Fibroblast of skin of left biceps (primary cell): ENCODE data around the gene BRIP1.
"Not testable (repeated sequence)": the region's sequence is repeated elsewhere in the genome, so short reads cannot be mapped to it uniquely, and the experiment has no call there.

Experiments
- DNase-seq, 2 experiments: peaks; one replicate each; pipeline ENCODE4 v3.0.0-alpha.2; 2013; ENCODE audit warnings: low read depth in 2 of 2

The BRIP1 gene

DNA sequence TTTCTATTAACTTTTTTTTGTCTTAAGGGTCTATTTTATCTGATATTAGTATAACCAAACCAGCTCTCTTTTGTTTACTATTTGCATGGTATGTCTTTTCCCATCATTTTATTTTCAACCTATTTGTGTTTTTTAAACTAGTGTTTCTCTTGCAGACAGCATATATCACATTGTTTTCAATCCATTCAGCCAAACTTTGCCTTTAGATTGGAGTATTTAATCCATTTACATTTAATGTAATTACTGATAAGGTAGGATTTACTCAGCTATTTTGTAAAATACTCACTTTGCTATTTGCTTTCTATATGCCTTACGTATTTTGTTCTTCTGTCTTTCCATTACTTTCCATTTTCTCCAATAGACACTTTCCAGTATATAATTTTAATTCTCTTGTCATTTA is 164.3 kb downstream of the BRIP1 start:
- no peak for DNase-seq

DNA sequence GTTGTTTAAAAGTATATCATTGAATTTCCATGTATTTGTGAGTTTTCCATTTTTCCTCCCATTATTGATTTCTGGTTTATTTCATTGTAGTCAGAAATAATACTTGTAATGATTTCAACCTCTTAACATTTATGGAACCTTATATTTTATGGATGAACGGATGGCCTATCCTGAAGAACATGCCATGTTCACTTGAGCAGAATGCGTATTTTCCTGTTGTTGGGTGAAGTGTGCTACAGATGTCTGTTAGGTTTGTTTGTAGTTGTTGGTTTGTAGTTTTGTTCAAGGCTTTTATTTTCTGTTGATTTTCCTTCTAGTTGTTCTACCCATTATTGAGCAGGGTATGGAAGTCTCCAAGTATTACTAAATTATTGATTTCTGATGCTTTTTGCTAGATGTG is 165.1 kb downstream of the BRIP1 start:
- DNase-seq = no peak

DNA sequence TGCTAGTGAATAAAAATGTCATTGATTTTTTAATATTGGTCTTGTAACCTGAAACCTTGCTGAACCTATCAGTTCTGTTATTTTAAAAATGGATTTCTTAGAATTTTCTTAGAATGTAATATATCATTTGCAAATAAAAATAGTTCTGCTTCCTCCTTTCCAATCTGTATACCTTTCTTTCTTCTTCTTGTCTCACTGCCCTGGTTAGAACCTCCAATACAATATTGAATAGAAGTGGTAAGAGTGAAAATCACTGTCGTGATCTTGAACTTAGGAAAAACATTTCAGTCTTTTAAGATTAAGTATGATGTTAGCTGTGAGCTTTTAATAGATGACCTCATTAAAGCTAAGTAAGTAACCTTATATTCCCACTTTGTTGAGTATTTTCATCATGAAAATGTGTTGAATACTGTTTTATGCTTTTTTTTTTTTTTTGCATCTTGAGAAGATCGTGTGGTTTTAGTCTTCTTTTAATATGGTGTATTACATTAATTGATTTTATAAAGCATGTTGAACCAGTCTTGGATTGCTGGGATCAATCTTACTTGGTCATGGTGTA is 167.5 kb downstream of the BRIP1 start:
- DNase-seq = no peak

DNA sequence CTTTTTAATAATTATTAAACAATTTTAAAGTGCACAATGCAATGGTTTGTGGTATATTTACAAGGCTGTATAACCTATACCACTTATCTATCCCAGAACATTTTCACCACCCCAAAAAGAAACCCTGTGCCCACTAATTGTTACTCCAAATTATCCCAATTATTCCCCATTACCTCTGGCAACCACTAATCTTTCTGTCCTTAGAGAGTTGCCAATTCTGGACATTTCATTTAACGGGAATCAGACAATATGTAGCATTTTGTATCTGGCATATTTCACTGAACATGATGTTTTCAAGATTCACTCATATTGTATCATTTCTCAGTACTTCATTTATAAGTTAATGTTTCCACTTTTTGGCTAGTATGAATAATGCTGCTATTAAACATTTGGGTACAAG is 169.2 kb downstream of the BRIP1 start:
- no peak for DNase-seq

DNA sequence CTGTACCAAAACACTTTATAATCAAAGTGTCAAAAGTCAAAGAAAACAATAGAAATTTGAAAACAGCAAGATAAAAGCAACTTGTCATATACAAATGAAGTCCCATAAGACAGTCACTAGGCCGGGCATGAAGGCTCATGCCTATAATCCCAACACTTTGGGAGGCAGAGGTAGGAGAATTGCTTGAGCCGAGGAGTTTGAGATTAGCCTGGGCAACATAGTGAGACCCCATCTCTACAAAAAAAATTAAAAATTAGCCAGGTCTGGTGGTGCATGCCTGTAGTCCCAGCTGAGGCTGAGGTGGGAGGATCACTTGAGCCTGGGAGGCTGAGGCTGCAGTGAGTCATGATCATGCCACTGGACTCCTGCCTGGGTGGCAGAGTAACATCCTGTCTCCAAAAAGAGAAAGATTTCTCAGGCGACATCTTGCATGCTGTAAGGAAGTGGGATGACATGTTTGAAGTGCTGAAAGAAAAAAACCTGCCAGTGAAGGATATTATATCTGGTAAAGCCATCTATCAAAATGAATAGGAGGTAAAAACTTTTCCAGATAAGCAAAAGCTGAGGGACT is 173.6 kb downstream of the BRIP1 start:
- DNase-seq = no peak

DNA sequence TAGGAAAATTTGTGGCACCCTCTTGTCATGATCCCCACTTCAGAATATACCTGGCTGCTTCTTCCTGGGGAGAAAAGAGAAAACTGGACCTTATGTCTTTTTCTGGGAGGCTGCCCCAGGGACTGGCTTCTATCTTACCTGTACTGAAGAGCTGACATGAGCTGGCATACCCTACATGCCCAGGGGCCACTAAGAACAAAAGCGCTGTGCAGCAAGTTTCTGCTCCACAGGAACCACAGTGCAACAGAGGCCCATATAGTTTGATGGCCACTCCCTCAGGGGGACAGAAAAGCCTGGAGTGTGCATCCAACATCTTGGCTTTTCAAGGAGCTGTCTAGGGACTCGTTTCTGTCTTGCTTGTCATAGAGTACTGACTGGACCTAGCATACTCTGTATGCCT is 175.6 kb downstream of the BRIP1 start:
- no peak for DNase-seq

DNA sequence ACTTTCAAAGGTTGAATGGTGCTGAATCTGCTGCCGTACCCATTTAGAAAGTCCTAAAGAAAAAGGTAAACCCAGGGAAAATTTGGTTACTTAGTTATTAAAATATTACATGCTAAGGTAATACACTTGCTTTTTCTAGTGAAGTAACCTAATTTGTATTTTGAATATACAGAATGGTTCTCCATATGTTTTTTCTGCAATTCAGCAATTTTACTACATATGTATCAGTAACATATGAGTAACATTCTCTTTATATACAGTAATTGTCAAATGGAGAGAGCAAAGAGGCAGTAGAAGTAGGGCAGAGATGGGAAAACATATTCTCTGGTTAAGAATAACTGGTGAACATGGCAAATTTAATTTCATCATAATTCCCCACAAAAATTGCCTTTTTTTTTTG is 177.2 kb downstream of the BRIP1 start:
- no peak for DNase-seq

DNA sequence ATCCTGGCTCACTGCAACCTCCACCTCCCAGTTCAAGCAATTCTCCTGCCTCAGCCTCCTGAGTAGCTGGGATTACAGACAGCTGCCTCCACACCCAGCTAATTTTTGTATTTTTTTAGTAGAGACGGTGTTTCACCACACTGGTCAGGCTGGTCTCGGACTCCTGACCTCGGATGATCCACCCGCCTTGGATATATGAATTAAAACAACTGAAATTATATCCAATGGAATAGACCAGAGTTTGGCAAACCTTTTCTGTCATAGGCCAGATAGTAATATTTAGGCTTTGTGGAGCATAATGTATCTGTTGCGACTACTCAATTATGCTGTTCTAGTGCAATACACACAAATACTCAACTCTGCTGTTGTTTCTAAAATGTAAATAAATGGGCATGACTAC is 178.5 kb downstream of the BRIP1 start:
- no peak for DNase-seq

DNA sequence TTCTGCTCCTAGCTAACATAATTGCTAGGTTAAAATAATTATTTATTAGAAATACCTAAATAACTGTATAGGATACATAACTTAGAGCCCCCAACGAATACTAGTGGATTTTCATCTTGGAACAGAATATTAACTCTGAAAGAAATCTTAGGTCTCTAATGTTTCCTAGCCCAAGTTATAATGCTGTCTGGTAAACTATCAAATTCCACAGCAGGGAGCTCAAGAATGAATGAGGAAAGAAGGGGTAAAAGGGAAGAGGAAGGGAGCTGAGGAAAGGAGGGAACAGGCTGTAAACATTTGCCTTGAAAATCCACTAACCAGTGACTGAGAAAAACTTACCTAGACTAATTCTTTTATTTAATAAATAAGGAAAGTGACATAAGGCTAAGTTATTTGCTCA is 179.2 kb downstream of the BRIP1 start:
- DNase-seq = no peak

DNA sequence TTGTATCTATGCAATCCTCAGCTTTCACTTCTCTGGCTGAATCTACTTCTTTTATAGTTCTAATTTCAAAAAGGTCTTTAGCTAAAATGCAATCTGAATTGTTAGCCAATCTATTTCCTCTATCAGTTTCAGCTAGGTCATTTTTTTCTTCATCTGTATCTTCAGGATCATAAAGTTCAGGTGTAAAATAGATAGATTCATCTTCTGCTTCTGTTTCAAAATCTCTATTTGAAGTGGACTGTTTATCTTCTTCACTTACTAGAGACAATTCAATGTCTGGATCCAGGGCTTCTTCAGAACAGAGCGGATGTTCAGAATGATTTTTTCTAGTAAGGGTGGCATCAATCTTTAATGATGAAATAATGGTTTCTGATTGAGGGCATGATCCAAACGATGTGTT is 179.9 kb downstream of the BRIP1 start:
- no peak for DNase-seq

DNA sequence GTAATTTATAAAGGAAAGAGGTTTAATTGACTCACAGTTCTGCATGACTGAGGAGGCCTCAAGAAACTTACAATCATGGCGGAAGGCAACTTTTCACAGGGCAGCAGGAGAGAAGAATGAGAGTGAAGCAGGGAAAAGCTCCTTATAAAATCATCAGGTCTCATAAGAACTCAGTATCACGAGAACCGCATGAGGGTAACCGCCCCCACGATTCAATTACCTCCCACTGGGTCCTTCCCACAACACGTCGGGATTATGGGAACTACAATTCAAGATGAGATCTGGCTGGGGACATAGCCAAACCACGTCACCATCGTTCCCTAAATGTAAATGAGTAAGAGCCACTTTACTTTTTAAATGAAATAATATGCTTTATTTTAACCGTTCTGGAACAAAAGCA is 182.4 kb downstream of the BRIP1 start:
- DNase-seq = no peak

DNA sequence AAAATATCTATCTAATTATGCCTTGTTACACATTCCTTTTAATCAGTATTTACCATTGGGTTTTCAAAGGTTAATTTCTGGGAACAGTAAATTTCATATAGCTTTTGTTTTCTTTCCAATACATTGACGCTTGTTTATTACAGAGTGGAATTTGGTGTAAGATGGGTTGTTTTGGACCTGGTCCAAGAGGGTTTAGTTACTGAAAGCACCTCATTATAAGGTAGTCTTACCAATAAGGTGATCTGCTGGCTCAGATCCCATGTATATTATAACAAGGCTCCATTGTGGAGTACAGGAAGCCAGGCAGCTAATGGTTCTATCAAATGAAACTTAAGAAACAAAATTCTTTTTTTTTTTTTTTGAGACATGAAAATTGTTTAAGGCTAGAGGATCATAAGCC is 185.0 kb downstream of the BRIP1 start:
- no peak for DNase-seq

DNA sequence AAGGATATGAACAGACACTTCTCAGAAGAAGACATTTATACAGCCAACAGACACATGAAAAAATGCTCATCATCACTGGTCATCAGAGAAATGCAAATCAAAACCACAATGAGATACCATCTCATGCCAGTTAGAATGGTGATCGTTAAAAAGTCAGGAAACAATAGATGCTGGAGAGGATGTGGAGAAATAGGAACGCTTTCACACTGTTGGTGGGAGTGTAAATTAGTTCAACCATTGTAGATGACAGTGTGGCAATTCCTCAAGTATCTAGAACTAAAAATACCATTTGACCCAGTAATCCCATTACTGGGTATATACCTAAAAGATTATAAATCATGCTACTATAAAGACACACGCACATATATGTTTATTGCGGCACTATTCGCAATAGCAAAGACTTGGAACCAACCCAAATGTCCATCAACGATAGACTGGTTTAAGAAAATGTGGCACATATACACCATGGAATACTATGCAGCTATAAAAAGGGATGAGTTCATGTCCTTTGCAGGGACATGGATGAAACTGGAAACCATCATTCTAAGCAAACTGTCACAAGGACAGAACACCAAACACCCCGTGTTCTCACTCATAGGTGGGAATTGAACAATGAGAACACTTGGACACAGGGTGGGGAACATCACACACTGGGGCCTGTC is 186.0 kb downstream of the BRIP1 start:
- DNase-seq = not testable (repeated sequence)

DNA sequence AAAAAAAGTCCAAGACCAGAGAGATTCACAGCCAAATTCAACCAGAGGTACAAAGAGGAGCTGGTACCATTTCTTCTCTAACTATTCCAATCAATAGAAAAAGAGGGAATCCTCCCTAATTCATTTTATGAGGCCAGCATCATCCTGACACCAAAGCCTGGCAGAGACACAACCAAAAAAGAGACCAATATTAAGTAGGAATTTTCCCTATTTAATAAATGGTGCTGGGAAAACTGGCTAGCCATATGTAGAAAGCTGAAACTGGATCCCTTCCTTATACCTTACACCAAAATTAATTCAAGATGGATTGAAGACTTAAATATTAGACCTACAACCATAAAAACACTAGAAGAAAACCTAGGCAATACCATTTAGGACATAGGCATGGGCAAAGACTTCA is 186.8 kb downstream of the BRIP1 start:
- DNase-seq = not testable (repeated sequence)

DNA sequence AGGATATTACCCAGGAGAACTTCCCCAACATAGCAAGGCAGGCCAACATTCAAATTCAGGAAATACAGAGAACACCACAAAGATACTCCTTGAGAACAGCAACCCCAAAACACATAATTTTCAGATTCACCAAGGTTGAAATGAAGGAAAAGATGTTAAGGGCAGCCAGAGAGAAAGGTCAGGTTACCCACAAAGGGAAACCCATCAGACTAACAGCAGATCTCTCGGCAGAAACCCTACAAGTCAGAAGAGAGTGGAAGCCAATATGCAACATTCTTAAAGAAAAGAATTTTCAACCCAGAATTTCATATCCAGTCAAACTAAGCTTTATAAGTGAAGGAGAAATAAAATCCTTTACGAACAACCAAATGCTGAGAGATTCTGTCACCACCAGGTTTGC is 188.7 kb downstream of the BRIP1 start:
- not testable (repeated sequence) for DNase-seq

DNA sequence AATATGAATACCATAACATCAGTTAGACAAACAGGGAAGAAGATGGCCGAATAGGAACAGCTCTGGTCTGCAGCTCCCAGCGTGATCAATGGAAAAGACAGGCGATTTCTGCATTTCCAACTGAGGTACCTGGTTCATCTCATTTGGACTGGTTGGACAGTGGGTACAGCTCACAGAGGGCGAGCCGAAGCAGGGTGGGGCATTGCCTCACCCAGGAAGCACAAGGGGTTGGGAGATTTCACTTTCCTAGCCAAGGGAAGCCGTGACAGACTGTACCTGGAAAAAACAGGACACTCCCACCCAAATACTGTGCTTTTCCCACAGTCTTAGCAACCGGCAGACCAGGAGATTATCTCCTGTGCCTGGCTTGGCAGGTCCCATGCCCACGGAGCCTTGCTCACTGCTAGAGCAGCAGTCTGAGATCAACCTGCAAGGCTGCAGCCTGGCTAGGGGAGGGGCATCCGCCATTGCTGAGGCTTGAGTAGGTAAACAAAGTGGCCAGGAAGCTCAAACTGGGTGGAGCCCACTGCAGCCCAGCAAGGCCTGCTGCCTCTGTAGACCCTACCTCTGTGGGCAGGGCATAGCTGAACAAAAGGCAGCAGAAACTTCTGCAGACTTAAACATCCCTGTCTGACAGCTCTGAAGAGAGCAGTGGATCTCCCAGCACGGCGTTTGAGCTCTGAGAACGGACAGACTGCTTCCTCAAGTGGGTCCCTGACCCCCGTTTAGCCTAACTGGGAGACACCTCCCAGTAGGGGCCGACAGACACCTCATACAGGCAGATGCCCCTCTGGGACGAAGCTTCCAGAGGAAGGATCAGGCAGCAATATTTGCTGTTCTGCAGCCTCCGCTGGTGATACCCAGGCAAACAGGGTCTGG is 190.1 kb downstream of the BRIP1 start:
- not testable (repeated sequence) for DNase-seq

DNA sequence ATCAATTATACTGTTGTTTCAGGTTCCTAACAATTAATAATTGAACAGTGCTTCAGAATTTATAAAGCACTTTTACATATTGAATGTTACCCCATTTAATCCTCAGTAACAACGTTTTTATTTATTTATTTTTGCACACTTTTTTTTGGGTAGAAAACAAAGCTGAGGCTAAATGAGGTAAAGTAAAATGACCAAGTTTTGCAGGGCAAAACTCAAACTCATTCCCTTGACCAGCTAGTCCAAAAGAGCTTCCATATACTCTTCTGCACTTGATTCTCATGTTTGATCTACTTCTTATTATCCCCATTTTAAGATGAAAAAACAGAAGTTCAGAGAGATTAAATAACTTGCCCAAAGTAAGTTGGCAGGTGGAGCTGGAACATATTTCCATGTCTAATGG is 191.2 kb downstream of the BRIP1 start:
- DNase-seq = no peak

DNA sequence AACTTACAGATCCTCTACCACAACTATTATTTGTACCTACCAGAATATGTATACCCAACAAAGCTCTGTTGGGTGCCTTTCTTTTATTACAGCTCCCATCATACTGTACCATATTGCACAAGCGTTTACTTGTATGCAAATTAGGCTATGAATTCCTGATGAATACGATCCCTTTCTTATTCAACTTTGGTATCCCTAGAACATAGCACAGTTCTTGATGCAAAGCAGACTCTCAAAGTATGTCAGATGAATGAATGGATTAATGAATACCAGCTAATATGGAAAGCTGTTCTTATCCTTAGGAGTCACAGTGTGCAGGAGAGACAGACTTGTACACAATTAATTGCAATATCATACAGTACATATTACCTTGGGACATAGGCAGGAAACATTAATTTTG is 192.6 kb downstream of the BRIP1 start:
- no peak for DNase-seq

DNA sequence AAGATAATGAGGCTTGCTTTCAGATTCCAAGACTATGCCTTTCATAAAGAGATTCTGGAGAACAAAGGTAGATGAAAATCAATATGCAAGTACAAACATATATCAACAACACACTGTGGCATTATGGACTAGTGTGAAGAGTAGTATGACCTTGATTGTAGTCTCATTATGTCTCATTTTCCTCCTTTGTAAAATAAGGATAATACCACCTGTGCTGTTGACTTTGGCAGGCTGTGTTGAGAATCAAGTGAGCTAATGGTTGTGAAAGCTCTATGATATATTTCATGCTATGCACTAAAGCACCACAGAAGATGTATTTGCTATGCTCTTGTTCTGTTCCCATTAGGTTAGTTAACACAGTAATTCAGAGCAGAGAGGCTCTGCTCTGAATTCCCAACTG is 193.8 kb downstream of the BRIP1 start:
- DNase-seq = no peak

DNA sequence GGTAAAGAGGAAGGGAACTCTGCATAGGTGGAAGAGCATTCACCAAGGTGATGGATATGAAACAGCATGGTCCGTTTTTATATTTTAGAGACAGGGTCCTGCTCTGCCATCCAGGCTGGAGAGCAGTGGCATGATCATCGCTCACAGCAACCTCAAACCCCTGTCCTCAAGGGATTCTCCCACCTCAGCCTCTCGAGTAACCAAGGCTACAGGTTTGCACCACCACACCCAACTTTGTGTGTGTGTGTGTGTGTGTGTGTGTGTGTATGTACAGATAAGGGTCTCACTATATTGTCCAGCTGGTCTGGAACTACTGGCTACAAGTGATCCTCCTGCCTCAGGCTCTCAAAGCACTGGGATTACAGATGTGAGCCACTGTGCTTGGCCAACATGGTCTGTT is 194.8 kb downstream of the BRIP1 start:
- no peak for DNase-seq

DNA sequence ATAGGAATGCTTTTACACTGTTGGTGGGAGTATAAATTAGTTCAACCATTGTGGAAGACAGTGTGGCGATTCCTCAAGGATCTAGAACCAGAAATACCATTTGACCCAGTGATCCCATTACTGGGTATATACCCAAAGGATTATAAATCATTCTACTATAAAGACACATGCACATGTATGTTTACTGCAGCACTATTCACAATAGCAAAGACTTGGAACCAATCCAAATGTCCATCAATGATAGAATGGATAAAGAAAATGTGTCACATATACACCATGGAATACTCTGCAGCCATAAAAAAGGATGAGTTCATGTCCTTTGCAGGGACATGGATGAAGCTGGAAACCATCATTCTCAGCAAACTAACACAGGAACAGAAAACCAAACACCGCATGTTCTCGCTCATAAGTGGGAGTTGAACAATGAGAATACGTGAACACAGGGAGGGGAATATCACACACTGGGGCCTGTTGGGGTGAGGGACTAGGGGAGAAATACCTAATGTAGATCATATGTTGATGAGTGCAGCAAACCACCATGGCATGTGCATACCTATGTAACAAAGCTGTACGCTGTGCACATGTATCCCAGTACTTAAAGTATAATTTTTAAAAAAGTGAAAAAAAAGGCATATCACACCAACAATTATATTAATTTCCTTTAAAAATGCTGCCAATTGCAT is 196.8 kb downstream of the BRIP1 start:
- DNase-seq = not testable (repeated sequence)

DNA sequence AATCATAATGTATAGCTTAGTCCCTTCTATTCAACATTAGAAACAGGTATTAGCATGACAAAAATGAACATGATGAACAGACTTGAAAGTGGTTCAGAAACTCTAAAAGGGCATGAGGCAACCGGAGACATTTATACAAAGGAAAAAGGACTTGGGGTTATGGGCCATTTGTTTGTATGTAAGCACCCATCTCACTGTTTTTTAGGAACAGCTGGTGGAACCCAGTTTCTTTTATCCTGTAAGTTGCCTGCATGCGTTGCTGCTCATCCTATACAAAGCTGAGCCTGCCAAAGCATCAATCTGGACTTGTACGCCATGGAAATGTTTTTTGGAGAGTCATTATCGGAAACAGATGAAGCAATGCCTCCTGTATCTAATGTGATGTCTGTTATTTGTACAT is 200.0 kb downstream of the BRIP1 start:
- no peak for DNase-seq
